ENCODE measurements around the gene AKAIN1.

The AKAIN1 gene

GRCh38 chr18:5175378-5175777, 21.7 kb downstream of the AKAIN1 start:
- Histone ChIP-seq H3K4me1 (ENCODE audit: insufficient read depth, poor library complexity, severe bottlenecking) (no peaks in the 10 kb centered on the region), H3K9me3 (ENCODE audit: severe bottlenecking) (no peaks in the 10 kb centered on the region), H3K4me3 (ENCODE audit: severe bottlenecking) (no peak overlapping the region), H3K27me3 (ENCODE audit: insufficient read depth, poor library complexity, severe bottlenecking) (no peaks in the 10 kb centered on the region), H3K36me3 (ENCODE audit: low read depth) (no peaks in the 10 kb centered on the region), H3K27ac (ENCODE audit: poor library complexity, severe bottlenecking) (no peak overlapping the region)
- DNase-seq (ENCODE audit: low spot score) = no peak
- no peak for ATAC-seq (ENCODE audit: low read depth)
- TF ChIP-seq CTCF (IDR thresholded peaks at IDR 0.05; ENCODE audit: poor library complexity, severe bottlenecking) = no peak

DNA sequence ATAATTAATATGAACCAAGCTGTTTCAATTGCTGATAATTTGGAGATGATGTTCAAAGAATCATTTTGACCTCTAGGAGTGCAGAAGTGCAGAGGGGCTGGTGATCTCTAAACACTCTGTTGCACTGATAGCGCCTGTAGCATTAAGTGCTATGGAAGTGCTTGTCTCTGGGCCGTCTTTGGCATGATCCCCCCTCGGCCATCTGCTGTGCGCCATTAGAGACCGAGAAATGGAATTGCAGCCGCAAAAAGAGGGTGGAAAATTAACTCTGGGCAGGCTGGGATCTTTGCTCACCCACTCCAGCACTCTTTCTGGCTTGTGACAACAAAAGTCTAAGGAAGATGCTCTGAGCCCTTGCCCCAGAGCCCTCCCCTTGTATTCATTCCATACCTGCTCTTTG, 23.4 kb downstream of the AKAIN1 start:
- ATAC-seq (ENCODE audit: low read depth) = no peak

GRCh38 chr18:5173236-5173635, 23.8 kb downstream of the AKAIN1 start:
- ATAC-seq (ENCODE audit: low read depth) = no peak
- H3K4me3 ChIP-seq (ENCODE audit: severe bottlenecking) = no peak overlapping the region
- no peak overlapping the region for H3K27ac ChIP-seq (ENCODE audit: poor library complexity, severe bottlenecking)
- no peak for TF ChIP-seq CTCF (IDR thresholded peaks at IDR 0.05; ENCODE audit: poor library complexity, severe bottlenecking)
- no peak for DNase-seq (ENCODE audit: low spot score)
- no peaks in the 10 kb centered on the region for H3K36me3 ChIP-seq (ENCODE audit: low read depth)
- H3K27me3 ChIP-seq (ENCODE audit: insufficient read depth, poor library complexity, severe bottlenecking) = no peaks in the 10 kb centered on the region
- H3K9me3 ChIP-seq (ENCODE audit: severe bottlenecking) = no peaks in the 10 kb centered on the region
- no peaks in the 10 kb centered on the region for H3K4me1 ChIP-seq (ENCODE audit: insufficient read depth, poor library complexity, severe bottlenecking)

More for the DNA sequence above, 23.4 kb downstream of the AKAIN1 start:
- no peak for TF ChIP-seq CTCF (IDR thresholded peaks at IDR 0.05; ENCODE audit: poor library complexity, severe bottlenecking)
- no peak for DNase-seq (ENCODE audit: low spot score)
- Histone ChIP-seq H3K36me3 (ENCODE audit: low read depth) (no peaks in the 10 kb centered on the region), H3K27ac (ENCODE audit: poor library complexity, severe bottlenecking) (no peak overlapping the region), H3K4me3 (ENCODE audit: severe bottlenecking) (no peak overlapping the region), H3K27me3 (ENCODE audit: insufficient read depth, poor library complexity, severe bottlenecking) (no peaks in the 10 kb centered on the region), H3K9me3 (ENCODE audit: severe bottlenecking) (no peaks in the 10 kb centered on the region), H3K4me1 (ENCODE audit: insufficient read depth, poor library complexity, severe bottlenecking) (no peaks in the 10 kb centered on the region)

DNA sequence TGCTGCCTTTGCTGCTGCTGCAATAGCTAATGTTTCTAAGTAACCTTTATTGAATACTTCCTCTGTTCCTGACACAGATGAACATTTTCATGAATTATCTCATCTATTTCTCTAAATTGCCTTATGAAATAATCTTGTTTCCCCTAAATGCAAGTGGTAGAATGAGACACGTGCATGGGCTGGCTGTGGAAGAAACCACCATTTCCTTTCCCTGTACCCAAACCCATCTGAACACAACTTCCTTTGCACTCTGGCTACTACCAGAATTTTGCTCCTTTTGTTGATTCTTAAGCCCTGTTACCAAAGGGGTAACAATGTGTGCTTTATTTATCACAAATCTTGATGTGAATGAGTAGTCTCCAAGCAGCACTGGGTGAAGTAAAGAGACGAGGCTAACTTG, 29.2 kb downstream of the AKAIN1 start:
- no peak overlapping the region for H3K27ac ChIP-seq (ENCODE audit: poor library complexity, severe bottlenecking)
- H3K36me3 ChIP-seq (ENCODE audit: low read depth) = no peaks in the 10 kb centered on the region
- H3K9me3 ChIP-seq (ENCODE audit: severe bottlenecking) = no peaks in the 10 kb centered on the region
- H3K4me1 ChIP-seq (ENCODE audit: insufficient read depth, poor library complexity, severe bottlenecking) = no peaks in the 10 kb centered on the region
- no peak for TF ChIP-seq CTCF (IDR thresholded peaks at IDR 0.05; ENCODE audit: poor library complexity, severe bottlenecking)
- H3K27me3 ChIP-seq (ENCODE audit: insufficient read depth, poor library complexity, severe bottlenecking) = no peaks in the 10 kb centered on the region
- DNase-seq (ENCODE audit: low spot score) (no peak), ATAC-seq (ENCODE audit: low read depth) (no peak)
- no peak overlapping the region for H3K4me3 ChIP-seq (ENCODE audit: severe bottlenecking)

- Histone ChIP-seq H3K4me3 (ENCODE audit: severe bottlenecking) (no peak overlapping the region), H3K9me3 (ENCODE audit: severe bottlenecking) (no peaks in the 10 kb centered on the region), H3K36me3 (ENCODE audit: low read depth) (no peaks in the 10 kb centered on the region), H3K27ac (ENCODE audit: poor library complexity, severe bottlenecking) (no peak overlapping the region), H3K27me3 (ENCODE audit: insufficient read depth, poor library complexity, severe bottlenecking) (no peaks in the 10 kb centered on the region), H3K4me1 (ENCODE audit: insufficient read depth, poor library complexity, severe bottlenecking) (no peaks in the 10 kb centered on the region)
- no peak for ATAC-seq (ENCODE audit: low read depth)
- no peak for TF ChIP-seq CTCF (IDR thresholded peaks at IDR 0.05; ENCODE audit: poor library complexity, severe bottlenecking)
- no peak for DNase-seq (ENCODE audit: low spot score)
Observed at GRCh38 chr18:5166606-5167280, 30.3 kb downstream of the AKAIN1 start.

Measured in RWPE2 (cell line).